Mucosa of stomach (tissue), 1 donor: ENCODE data around the gene DYNC1H1.

Experiments used
- H3K27me3 ChIP-seq: one replicate; pipeline ENCODE4 v1.7.0; 2013; ENCODE audit warnings: mild to moderate bottlenecking, low read length; ENCODE audit not compliant: control insufficient read depth, insufficient read depth
- H3K36me3 ChIP-seq: one replicate; pipeline ENCODE4 v1.7.0; 2013; ENCODE audit warnings: low read length; ENCODE audit not compliant: control insufficient read depth, insufficient read depth
- H3K4me1 ChIP-seq: one replicate; pipeline ENCODE4 v1.7.0; 2013; ENCODE audit warnings: mild to moderate bottlenecking, low read length; ENCODE audit not compliant: control insufficient read depth, insufficient read depth
- H3K4me3 ChIP-seq: one replicate; pipeline ENCODE4 v1.7.0; 2013; ENCODE audit warnings: low read length
- H3K9ac ChIP-seq: one replicate; pipeline ENCODE4 v1.7.0; 2013; ENCODE audit warnings: mild to moderate bottlenecking, low read length, moderate library complexity
- H3K9me3 ChIP-seq: one replicate; pipeline ENCODE4 v1.7.0; 2013; ENCODE audit warnings: mild to moderate bottlenecking, low read length, moderate library complexity; ENCODE audit not compliant: control insufficient read depth
- donor health status: Pancreatic carcinoma.

The DYNC1H1 gene

GRCh38 chr14:101948666-101949216 is 15.6 kb upstream of the DYNC1H1 start:
- peaks cover 8% of the 10 kb centered on the region for H3K4me1 ChIP-seq
- H3K36me3 ChIP-seq = no peaks in the 10 kb centered on the region
- H3K9me3 ChIP-seq = no peaks in the 10 kb centered on the region
- peak overlapping the region; percentile 100 for H3K4me3 ChIP-seq
- peak overlapping the region; percentile 99 for H3K9ac ChIP-seq
- peaks cover 3% of the 10 kb centered on the region for H3K27me3 ChIP-seq

GRCh38 chr14:101950100-101950499 is 14.3 kb upstream of the DYNC1H1 start:
- Histone ChIP-seq H3K27me3 (peaks cover 3% of the 10 kb centered on the region), H3K9me3 (no peaks in the 10 kb centered on the region), H3K4me3 (no peak overlapping the region), H3K36me3 (no peaks in the 10 kb centered on the region), H3K4me1 (peaks cover 8% of the 10 kb centered on the region), H3K9ac (peak overlapping the region; percentile 22)

DNA sequence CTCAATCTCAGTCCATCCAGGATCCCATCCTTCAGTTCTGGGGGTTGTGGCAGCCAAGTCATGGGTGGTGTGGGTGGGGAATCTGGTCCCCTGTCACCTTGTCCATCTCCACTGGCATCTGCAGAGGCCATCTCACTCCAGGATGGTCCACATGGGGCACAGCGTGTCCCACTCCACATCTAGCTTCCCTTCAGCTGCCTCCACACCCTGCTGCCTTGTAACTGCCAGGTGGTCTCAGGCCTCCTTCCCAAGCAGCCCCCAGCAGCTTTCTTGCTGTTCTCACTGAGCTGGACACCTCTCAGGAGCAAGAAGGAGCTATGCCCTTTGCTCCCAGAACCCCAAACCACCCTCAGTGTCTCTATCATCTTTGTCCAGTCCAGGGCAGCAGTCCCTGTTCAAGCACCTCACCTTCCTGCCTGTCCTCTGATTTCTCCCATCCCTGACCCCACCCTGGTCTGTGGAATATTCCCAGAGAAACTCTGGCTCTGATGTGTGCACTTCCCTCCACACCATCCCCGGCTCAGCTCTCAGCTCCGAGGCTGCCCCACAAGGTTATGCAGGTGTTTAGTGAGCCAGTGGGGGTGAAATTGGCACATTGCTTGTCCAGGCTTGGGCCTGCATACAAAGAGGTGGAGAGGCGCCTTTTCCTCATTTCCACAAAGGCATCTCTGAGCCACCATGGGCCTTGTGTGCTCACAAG is 13.7 kb upstream of the DYNC1H1 start:
- no peaks in the 10 kb centered on the region for H3K36me3 ChIP-seq
- no peaks in the 10 kb centered on the region for H3K9me3 ChIP-seq
- H3K4me1 ChIP-seq = peaks cover 8% of the 10 kb centered on the region
- no peak overlapping the region for H3K4me3 ChIP-seq
- peaks cover 3% of the 10 kb centered on the region for H3K27me3 ChIP-seq
- H3K9ac ChIP-seq = peak overlapping the region; percentile 22

GRCh38 chr14:101953151-101953550 is 11.2 kb upstream of the DYNC1H1 start:
- Histone ChIP-seq H3K36me3 (no peaks in the 10 kb centered on the region), H3K9ac (no peak overlapping the region), H3K9me3 (no peaks in the 10 kb centered on the region)

GRCh38 chr14:101954501-101954900 is 9.9 kb upstream of the DYNC1H1 start:
- Histone ChIP-seq H3K36me3 (no peaks in the 10 kb centered on the region), H3K9ac (no peak overlapping the region), H3K4me3 (no peak overlapping the region), H3K27me3 (no peaks in the 10 kb centered on the region), H3K4me1 (peaks cover under 1% of the 10 kb centered on the region), H3K9me3 (no peaks in the 10 kb centered on the region)

More at GRCh38 chr14:101953151-101953550, 11.2 kb upstream of the DYNC1H1 start:
- H3K4me3 ChIP-seq = no peak overlapping the region
- no peaks in the 10 kb centered on the region for H3K27me3 ChIP-seq
- H3K4me1 ChIP-seq = peaks cover 8% of the 10 kb centered on the region

GRCh38 chr14:101955695-101956161 is 8.6 kb upstream of the DYNC1H1 start:
- H3K36me3 ChIP-seq = no peaks in the 10 kb centered on the region
- H3K4me3 ChIP-seq = no peak overlapping the region
- H3K9ac ChIP-seq = no peak overlapping the region
- H3K27me3 ChIP-seq = no peaks in the 10 kb centered on the region
- H3K9me3 ChIP-seq = no peaks in the 10 kb centered on the region
- no peaks in the 10 kb centered on the region for H3K4me1 ChIP-seq

GRCh38 chr14:101956179-101956885 is 8.0 kb upstream of the DYNC1H1 start:
- Histone ChIP-seq H3K9ac (no peak overlapping the region), H3K27me3 (no peaks in the 10 kb centered on the region), H3K4me1 (peaks cover 3% of the 10 kb centered on the region), H3K4me3 (no peak overlapping the region), H3K9me3 (no peaks in the 10 kb centered on the region), H3K36me3 (no peaks in the 10 kb centered on the region)

DNA sequence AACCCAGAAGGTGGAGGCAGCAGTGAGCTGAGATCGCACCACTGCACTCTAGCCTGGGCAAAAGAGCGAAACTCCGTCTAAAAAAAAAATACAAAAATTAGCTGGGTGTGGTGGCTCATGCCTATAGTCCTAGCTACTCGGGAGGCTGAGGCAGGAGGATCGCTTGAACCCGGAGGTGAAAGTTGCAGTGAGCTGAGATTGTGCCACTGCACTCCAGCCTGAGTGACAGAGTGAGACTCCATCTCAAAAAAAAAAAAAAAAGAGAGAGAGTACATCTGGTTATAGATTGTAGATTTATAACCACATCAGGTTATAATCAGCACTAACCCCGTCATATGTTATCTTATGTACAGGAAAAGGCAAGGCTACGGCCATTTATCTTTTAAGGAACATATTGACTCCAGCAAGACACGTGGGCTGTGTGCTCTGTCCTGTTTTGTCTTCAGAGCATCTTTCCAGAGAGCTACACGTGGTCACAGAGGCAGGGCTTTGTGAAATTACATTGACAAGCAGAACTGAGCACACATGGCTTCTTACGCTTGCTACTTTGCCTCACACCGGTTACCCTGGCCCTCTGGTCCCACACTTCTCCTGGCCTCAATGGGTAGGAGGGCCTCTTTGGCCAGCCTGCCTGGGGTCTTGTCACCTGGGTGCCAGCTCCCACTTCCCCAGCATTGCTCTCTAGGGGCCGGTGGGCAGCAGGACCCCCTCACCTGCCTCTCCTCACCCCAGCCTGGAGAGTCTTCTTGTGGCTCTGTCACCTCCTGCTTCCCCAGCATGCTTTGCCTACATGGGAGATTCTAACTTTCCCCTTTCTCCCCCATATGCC is 6.8 kb upstream of the DYNC1H1 start:
- Histone ChIP-seq H3K4me3 (no peak overlapping the region), H3K4me1 (peaks cover 12% of the 10 kb centered on the region), H3K27me3 (no peaks in the 10 kb centered on the region), H3K9ac (no peak overlapping the region), H3K36me3 (no peaks in the 10 kb centered on the region), H3K9me3 (no peaks in the 10 kb centered on the region)

DNA sequence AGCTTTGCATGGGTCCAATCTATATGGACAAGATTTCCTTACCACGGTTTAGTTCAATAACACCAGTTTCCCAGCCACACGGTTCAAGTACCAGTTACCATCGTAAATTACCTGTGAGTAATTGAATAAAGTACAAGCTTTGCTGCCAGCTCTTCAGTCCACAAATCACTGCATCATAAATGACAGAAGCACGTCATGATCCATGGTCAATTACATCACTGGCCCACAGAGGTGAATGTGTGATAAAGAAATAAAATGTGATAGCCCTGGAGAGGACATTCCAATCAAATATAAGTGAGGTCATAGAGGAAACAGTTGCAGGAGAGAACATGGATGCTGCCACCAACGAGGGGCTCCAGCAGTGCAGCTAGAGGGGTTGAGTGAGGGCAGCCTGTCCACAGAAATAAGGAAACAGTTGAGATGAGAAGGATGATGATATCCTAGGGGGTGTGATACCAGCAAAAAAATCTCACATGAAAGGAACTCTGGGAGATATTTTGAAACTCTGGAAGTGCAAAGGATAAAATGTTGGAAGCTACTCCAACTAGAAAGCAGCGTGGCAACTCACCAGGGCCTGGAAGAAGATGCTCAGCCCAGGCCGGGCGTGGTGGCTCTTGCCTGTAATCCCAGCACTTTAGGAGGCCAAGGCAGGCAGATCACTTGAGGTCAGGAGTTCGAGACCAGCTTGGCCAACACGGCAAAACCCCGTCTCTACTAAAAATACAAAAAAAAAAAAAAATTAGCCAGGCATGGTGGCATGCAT is 5.8 kb upstream of the DYNC1H1 start:
- no peaks in the 10 kb centered on the region for H3K27me3 ChIP-seq
- no peaks in the 10 kb centered on the region for H3K9me3 ChIP-seq
- no peak overlapping the region for H3K9ac ChIP-seq
- H3K4me1 ChIP-seq = peaks cover 12% of the 10 kb centered on the region
- no peaks in the 10 kb centered on the region for H3K36me3 ChIP-seq
- no peak overlapping the region for H3K4me3 ChIP-seq

DNA sequence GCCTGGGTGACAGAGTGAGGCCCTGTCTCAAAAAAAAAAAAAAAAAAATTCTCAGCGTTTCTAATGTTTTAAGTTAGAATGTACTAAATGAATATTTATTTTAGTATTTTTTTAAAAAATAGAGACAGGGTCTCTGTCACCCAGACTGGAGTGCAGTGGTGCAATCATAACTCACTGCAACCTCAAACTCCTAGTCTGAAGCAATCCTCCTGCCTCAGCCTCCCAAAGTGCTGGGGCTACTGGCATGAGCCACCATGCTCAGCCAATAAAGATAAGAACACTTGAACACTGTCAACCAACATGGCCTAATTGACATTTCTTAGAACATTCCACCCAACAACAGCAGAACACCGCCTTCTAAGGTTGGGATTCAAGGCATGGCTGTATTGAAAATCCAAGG is 5.1 kb upstream of the DYNC1H1 start:
- Histone ChIP-seq H3K4me1 (peaks cover 17% of the 10 kb centered on the region), H3K36me3 (no peaks in the 10 kb centered on the region), H3K9me3 (no peaks in the 10 kb centered on the region), H3K4me3 (no peak overlapping the region), H3K9ac (no peak overlapping the region), H3K27me3 (no peaks in the 10 kb centered on the region)

- Histone ChIP-seq H3K4me1 (peaks cover 17% of the 10 kb centered on the region), H3K9me3 (no peaks in the 10 kb centered on the region), H3K4me3 (no peak overlapping the region), H3K9ac (no peak overlapping the region), H3K36me3 (no peaks in the 10 kb centered on the region), H3K27me3 (no peaks in the 10 kb centered on the region)
Observed at GRCh38 chr14:101960225-101960624, 4.1 kb upstream of the DYNC1H1 start.
